GM21423 (cell line): Measurements from ENCODE around the gene SLIT3.
"Not testable (repeated sequence)": the region's sequence is repeated elsewhere in the genome, so short reads cannot be mapped to it uniquely, and the experiment has no call there.

Source experiments
- ATAC-seq: cut with Tn5 transposase; IDR thresholded peaks from one replicate; pipeline ENCODE4 v1.9.1; 2021; ENCODE audit warnings: mild to moderate bottlenecking, moderate library complexity; ENCODE audit not compliant: unreplicated experiment

SLIT3 gene

GRCh38 chr5:168637793-168638192 lies 663.1 kb downstream of the SLIT3 start:
- no peak for ATAC-seq

- no peak for ATAC-seq
Measured at GRCh38 chr5:168637281-168637680, 663.7 kb downstream of the SLIT3 start.

GRCh38 chr5:168630958-168631357 lies 670.0 kb downstream of the SLIT3 start:
- not testable (repeated sequence) for ATAC-seq

GRCh38 chr5:168624850-168625364 lies 676.0 kb downstream of the SLIT3 start:
- ATAC-seq = no peak

- ATAC-seq = no peak
Measured at GRCh38 chr5:168620807-168621206, 680.1 kb downstream of the SLIT3 start.

- no peak for ATAC-seq
Measured at GRCh38 chr5:168614661-168615060, 686.3 kb downstream of the SLIT3 start.

- no peak for ATAC-seq
Measured at GRCh38 chr5:168613996-168614395, 686.9 kb downstream of the SLIT3 start.

- ATAC-seq = no peak
Measured at GRCh38 chr5:168613396-168613795, 687.5 kb downstream of the SLIT3 start.

GRCh38 chr5:168612996-168613395 lies 687.9 kb downstream of the SLIT3 start:
- no peak for ATAC-seq

GRCh38 chr5:168612123-168612522 lies 688.8 kb downstream of the SLIT3 start:
- ATAC-seq = no peak
